Measurements from ENCODE around the gene FXYD6. TPM values are rescaled to one million over a fixed set of nuclear protein-coding genes. Genes with fewer than 3 reads are reported as not detected.

FXYD6 gene
- total and polyA plus RNA-seq, 2 donors: 24.1 to 25.7 TPM

DNA sequence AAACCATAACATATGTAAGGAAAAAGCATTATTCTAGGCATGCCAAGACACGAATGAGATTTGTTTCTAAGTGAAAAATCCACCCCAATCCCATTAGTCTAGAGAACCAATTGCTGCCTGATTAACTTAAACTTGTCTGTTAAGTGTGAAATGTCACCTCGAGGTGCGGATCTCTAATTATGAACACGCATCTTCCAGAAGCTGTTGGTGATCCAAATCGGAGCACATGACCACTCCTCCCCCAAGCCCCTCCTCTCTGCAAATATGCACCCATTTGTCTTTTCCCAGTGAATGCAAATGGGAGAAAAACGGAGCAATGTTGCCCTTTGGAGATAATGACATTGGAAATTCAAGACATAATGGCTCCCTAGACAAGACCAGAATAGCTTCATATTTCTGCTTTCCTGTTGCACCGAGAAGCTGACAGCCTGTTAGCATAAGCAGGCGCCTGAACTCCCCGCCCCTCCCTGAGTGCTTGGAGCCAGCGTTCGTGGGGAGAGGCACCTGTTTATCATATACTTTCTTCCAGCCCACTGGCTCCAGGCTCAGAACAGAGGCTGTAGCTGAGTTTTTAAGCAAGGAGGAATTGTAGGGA, 6.0 kb upstream of the FXYD6 start:
- H3K9me3 ChIP-seq (ENCODE audit: control insufficient read depth in 2 of 2, insufficient read depth in 1 of 2, low read length in 1 of 2): no peaks in the 10 kb centered on the region
- H3K36me3 ChIP-seq (ENCODE audit: control insufficient read depth in 2 of 2, insufficient read depth in 2 of 2, low read length in 1 of 2): no peaks in the 10 kb centered on the region
- peaks cover 0 to 7% of the 10 kb centered on the region in 2 donors for H3K4me1 ChIP-seq (ENCODE audit: control insufficient read depth in 2 of 2, insufficient read depth in 2 of 2, low read length in 2 of 2)
- no peak overlapping the region for H3K27ac ChIP-seq (ENCODE audit: low read depth in 1 of 2, low read length in 1 of 2)
- H3K4me3 ChIP-seq (ENCODE audit: low read length in 2 of 2): no peak overlapping the region
- DNase-seq (ENCODE audit: low read depth in 6 of 9, low spot score in 9 of 9): peak in 1 of 9 donors; percentile 36
- peaks cover 5 to 41% of the 10 kb centered on the region in 2 donors for H3K27me3 ChIP-seq (ENCODE audit: control insufficient read depth in 2 of 2, insufficient read depth in 1 of 2, low read length in 1 of 2)
- 59% methylated on average over 11 of the region's 11 CpGs for WGBS

DNA sequence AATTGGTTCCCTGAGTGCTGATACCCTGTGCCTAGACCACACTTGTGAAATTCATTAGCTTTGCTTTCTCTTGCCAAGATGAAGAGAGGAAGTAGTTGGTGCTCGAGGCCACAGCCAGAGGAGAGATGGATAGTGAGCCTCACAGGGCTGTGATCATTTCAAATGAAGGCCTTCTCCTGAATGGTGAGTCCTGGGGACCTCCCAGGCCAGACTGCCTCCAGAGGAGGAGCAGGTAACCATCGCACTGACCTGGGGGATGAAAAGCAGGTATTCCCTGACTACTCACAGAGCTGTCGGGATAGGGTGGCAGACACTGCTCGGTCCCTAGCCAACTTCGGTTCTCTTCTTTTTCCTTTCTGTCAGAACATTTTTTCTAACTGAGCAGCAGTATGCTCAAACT, 4.8 kb upstream of the FXYD6 start:
- Histone ChIP-seq H3K27me3 (ENCODE audit: control insufficient read depth in 2 of 2, insufficient read depth in 1 of 2, low read length in 1 of 2) (peaks cover 9 to 53% of the 10 kb centered on the region in 2 donors), H3K4me1 (ENCODE audit: control insufficient read depth in 2 of 2, insufficient read depth in 2 of 2, low read length in 2 of 2) (peaks cover under 1 to 12% of the 10 kb centered on the region in 2 donors), H3K4me3 (ENCODE audit: low read length in 2 of 2) (no peak overlapping the region), H3K36me3 (ENCODE audit: control insufficient read depth in 2 of 2, insufficient read depth in 2 of 2, low read length in 1 of 2) (no peaks in the 10 kb centered on the region), H3K9me3 (ENCODE audit: control insufficient read depth in 2 of 2, insufficient read depth in 1 of 2, low read length in 1 of 2) (peaks cover 0 to 1% of the 10 kb centered on the region in 2 donors), H3K27ac (ENCODE audit: low read depth in 1 of 2, low read length in 1 of 2) (no peak overlapping the region)
- DNase-seq (ENCODE audit: low read depth in 6 of 9, low spot score in 9 of 9): no peak
- 89% methylated on average over 5 of the region's 5 CpGs for WGBS

DNA sequence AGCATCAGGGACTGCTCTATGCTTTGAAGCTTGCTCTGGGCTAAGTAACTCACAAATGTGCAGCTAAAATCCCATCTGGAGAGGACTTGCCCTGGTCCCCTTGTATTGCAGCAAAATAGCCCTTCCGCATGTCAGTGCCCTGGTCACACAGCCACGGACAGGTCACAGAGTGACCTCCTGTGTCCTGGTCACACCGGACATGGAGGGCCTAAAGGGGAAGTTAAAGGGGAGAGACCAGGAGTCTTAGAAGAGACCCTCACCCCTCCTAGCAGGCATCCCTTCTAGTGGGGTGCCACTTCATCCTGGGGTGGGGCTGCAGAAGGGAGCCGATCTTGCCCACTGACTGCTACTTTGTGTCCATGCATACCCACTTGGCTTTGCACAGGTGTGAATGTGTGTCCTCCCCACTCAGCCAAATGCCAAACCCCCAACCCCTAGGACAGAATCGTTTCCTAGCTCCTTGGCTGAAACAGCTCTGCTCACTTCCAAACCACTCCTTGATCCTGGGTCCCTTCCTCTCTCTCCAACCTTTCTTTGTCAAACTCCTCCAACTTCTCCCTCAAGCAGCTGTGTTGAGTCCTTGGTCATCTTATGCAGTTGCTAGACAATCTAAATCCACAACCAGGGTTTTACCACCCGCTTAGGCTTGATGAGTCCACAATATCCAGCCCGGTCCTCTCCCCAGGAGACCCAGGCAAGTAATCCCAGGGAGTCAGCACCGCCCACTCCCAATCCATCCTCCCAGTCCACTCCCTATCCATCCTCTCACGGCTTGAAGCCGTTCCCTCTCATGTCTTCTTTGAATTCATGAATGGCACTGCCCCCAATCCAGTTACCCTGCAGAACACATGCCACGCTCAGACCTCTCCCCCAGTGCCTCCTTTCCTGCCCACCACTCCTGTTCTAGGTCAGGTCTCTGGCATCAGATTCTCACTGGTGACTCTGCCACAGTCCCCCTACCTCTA, 3.3 kb upstream of the FXYD6 start:
- Histone ChIP-seq H3K27me3 (ENCODE audit: control insufficient read depth in 2 of 2, insufficient read depth in 1 of 2, low read length in 1 of 2) (peaks cover 9 to 67% of the 10 kb centered on the region in 2 donors), H3K27ac (ENCODE audit: low read depth in 1 of 2, low read length in 1 of 2) (no peak overlapping the region), H3K4me3 (ENCODE audit: low read length in 2 of 2) (no peak overlapping the region), H3K4me1 (ENCODE audit: control insufficient read depth in 2 of 2, insufficient read depth in 2 of 2, low read length in 2 of 2) (peaks cover 12 to 26% of the 10 kb centered on the region in 2 donors), H3K36me3 (ENCODE audit: control insufficient read depth in 2 of 2, insufficient read depth in 2 of 2, low read length in 1 of 2) (no peaks in the 10 kb centered on the region), H3K9me3 (ENCODE audit: control insufficient read depth in 2 of 2, insufficient read depth in 1 of 2, low read length in 1 of 2) (peaks cover 0 to 1% of the 10 kb centered on the region in 2 donors)
- WGBS: 96% methylated on average over 11 of the region's 11 CpGs
- no peak for DNase-seq (ENCODE audit: low read depth in 6 of 9, low spot score in 9 of 9)

DNA sequence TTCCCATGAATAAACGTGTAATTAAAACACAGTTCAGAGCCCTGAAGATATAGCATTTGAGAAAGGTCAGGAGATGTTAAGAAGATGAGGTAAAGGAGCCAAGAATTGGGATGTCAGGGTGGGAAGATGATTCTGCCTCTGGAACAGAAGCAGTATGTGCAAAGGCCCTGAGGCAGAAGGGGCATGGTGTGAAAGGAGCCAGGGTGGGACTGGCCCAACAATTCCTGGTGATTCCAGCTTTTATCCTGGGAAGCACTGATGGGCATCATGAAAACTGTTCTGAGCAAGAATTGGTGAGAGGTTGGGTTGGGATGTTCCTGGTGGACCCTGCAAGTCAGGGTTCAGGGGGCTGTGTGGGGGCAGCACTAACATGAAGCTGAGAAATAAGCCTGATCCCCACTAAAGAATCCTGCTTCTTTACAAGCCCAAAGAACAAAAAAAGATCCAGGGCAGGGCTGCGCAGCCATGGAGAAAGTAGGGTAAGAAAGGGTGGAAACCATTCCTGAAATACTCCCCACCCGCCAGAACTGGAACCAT, 2.5 kb upstream of the FXYD6 start:
- H3K9me3 ChIP-seq (ENCODE audit: control insufficient read depth in 2 of 2, insufficient read depth in 1 of 2, low read length in 1 of 2): peaks cover 0 to 1% of the 10 kb centered on the region in 2 donors
- no peak overlapping the region for H3K4me3 ChIP-seq (ENCODE audit: low read length in 2 of 2)
- H3K27ac ChIP-seq (ENCODE audit: low read depth in 1 of 2, low read length in 1 of 2): no peak overlapping the region
- WGBS: 97% methylated on average over 3 of the region's 3 CpGs
- peaks cover 12 to 34% of the 10 kb centered on the region in 2 donors for H3K4me1 ChIP-seq (ENCODE audit: control insufficient read depth in 2 of 2, insufficient read depth in 2 of 2, low read length in 2 of 2)
- H3K36me3 ChIP-seq (ENCODE audit: control insufficient read depth in 2 of 2, insufficient read depth in 2 of 2, low read length in 1 of 2): no peaks in the 10 kb centered on the region
- H3K27me3 ChIP-seq (ENCODE audit: control insufficient read depth in 2 of 2, insufficient read depth in 1 of 2, low read length in 1 of 2): peaks cover 9 to 75% of the 10 kb centered on the region in 2 donors
- DNase-seq (ENCODE audit: low read depth in 6 of 9, low spot score in 9 of 9): no peak

DNA sequence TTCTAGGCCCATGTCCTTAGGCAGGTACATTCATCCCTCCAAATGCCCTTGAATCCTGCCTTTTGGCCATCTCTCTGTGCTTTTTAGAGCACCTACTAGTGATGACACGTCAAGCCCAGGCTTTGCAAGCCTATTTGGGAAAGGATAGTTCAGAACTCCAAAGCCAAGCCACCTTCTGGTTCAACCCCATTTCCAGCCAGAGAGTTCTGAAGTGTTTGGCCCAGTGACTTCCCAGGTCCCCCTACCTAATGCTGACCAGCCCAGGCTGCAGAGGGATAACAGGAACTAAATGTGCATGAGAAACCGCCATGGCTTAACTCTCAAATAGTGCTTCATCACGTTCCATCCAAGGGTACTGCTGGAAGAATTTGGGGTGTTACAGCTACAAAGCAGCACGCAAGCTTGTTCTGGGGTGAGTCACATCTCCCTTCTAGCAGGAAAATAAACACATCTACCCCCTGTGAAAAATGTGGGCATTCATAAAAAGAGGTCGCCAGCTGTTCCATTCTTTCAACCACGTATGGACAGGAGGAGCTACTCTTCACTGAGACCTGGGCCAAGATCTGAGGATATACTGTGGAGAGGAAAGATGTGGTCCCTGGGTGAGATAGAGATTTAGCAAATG, 2.0 kb upstream of the FXYD6 start:
- Histone ChIP-seq H3K9me3 (ENCODE audit: control insufficient read depth in 2 of 2, insufficient read depth in 1 of 2, low read length in 1 of 2) (peaks cover 0 to 1% of the 10 kb centered on the region in 2 donors), H3K27me3 (ENCODE audit: control insufficient read depth in 2 of 2, insufficient read depth in 1 of 2, low read length in 1 of 2) (peaks cover 9 to 81% of the 10 kb centered on the region in 2 donors), H3K4me3 (ENCODE audit: low read length in 2 of 2) (no peak overlapping the region), H3K27ac (ENCODE audit: low read depth in 1 of 2, low read length in 1 of 2) (no peak overlapping the region), H3K4me1 (ENCODE audit: control insufficient read depth in 2 of 2, insufficient read depth in 2 of 2, low read length in 2 of 2) (peaks cover 12 to 39% of the 10 kb centered on the region in 2 donors), H3K36me3 (ENCODE audit: control insufficient read depth in 2 of 2, insufficient read depth in 2 of 2, low read length in 1 of 2) (no peaks in the 10 kb centered on the region)
- WGBS: 96% methylated on average over 6 of the region's 6 CpGs
- no peak for DNase-seq (ENCODE audit: low read depth in 6 of 9, low spot score in 9 of 9)

DNA sequence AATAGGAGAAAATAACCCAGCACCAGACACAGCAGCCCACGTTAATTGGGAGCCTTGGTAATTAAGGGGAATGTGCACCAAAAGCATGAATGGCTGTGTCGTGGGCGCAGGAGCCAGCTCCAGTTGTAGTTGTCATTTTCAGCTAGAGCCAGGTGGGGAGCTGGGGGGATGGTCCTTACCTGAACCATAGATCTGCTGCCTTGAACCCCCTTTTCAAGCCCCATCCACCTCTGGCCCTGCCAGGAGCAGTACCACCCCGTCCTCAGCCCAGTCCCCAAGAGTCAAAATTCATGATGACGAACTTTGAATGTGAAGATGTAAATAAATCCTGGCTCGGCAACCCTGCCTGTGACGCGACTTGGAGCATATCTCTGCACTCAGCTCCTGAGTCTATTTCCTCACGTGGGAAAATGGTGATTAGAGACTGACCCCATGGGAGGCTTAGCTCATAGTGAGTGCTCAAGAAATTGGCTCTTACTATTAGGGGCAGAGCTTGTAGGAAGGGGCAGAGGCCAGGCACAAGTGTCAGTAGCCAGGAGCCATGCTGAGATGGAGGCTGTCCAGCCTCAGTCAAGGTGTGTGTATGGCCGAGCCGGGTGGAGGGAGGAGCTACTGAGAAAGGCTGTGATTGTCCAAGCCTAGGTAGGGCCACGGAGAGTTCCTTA, 794 bp upstream of the FXYD6 start:
- 79% methylated on average over 12 of the region's 12 CpGs for WGBS
- Histone ChIP-seq H3K36me3 (ENCODE audit: control insufficient read depth in 2 of 2, insufficient read depth in 2 of 2, low read length in 1 of 2) (no peaks in the 10 kb centered on the region), H3K27me3 (ENCODE audit: control insufficient read depth in 2 of 2, insufficient read depth in 1 of 2, low read length in 1 of 2) (peaks cover 9 to 84% of the 10 kb centered on the region in 2 donors), H3K27ac (ENCODE audit: low read depth in 1 of 2, low read length in 1 of 2) (no peak overlapping the region), H3K9me3 (ENCODE audit: control insufficient read depth in 2 of 2, insufficient read depth in 1 of 2, low read length in 1 of 2) (peaks cover 1 to 5% of the 10 kb centered on the region in 2 donors), H3K4me3 (ENCODE audit: low read length in 2 of 2) (peak overlapping the region; percentile 17 to 36), H3K4me1 (ENCODE audit: control insufficient read depth in 2 of 2, insufficient read depth in 2 of 2, low read length in 2 of 2) (peaks cover 12 to 43% of the 10 kb centered on the region in 2 donors)
- DNase-seq (ENCODE audit: low read depth in 6 of 9, low spot score in 9 of 9): no peak

DNA sequence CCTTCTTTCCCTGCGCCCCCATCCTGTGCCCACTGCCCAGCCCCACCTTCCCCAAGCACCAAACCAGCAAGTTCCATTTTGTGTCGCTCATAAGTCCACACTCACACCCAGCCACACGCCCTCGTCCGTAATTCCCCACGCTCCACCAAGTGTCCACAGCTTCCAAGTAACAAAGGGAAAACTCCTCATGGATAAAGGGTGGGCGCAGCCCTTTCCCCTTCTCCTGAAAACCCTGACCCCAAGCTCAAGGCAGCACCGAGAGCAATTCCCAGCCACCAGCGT, 458 bp downstream of the FXYD6 start:
- Histone ChIP-seq H3K4me1 (ENCODE audit: control insufficient read depth in 2 of 2, insufficient read depth in 2 of 2, low read length in 2 of 2) (peaks cover 12 to 42% of the 10 kb centered on the region in 2 donors), H3K27me3 (ENCODE audit: control insufficient read depth in 2 of 2, insufficient read depth in 1 of 2, low read length in 1 of 2) (peaks cover 9 to 81% of the 10 kb centered on the region in 2 donors), H3K9me3 (ENCODE audit: control insufficient read depth in 2 of 2, insufficient read depth in 1 of 2, low read length in 1 of 2) (peaks cover 1 to 5% of the 10 kb centered on the region in 2 donors), H3K27ac (ENCODE audit: low read depth in 1 of 2, low read length in 1 of 2) (no peak overlapping the region), H3K4me3 (ENCODE audit: low read length in 2 of 2) (peak overlapping the region; percentile 36 to 38), H3K36me3 (ENCODE audit: control insufficient read depth in 2 of 2, insufficient read depth in 2 of 2, low read length in 1 of 2) (no peaks in the 10 kb centered on the region)
- no peak for DNase-seq (ENCODE audit: low read depth in 6 of 9, low spot score in 9 of 9)
- WGBS: 3% methylated on average over 9 of the region's 9 CpGs

DNA sequence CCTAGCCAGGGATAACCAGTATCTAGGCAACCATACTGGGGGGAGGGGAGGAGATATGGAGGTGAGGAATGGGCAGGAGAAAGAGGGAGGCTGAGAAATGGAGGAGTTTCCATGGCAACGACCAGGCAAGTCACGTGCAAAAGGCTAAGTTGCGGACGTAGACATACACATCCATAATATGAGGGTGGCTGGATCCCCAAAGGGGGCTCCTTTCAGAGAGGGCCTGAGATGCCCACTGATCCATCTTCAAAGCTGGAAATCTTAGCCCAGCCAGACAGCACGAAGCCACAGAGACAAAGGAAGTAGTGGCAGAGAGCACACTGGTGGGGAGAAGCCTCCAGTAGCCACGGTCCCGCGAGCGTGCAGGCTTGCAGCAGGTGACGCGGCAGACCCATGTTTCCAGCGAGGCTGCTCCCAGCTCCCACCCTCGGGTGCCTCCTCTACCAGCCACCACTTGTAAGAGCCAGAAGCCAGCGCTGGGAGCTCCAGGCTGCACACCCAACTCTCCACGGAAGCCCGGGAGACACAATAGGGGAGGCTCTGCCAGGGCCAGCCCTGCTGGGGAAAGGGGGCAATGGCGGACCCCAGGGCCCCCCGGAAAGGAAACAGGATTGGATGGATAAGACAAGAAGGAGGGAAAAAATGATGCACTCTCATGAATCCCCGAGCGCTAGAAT, 938 bp downstream of the FXYD6 start:
- H3K27ac ChIP-seq (ENCODE audit: low read depth in 1 of 2, low read length in 1 of 2): no peak overlapping the region
- peak in 1 of 9 donors; percentile 39 for DNase-seq (ENCODE audit: low read depth in 6 of 9, low spot score in 9 of 9)
- H3K36me3 ChIP-seq (ENCODE audit: control insufficient read depth in 2 of 2, insufficient read depth in 2 of 2, low read length in 1 of 2): no peaks in the 10 kb centered on the region
- H3K4me1 ChIP-seq (ENCODE audit: control insufficient read depth in 2 of 2, insufficient read depth in 2 of 2, low read length in 2 of 2): peaks cover 12 to 42% of the 10 kb centered on the region in 2 donors
- 8% methylated on average over 20 of the region's 20 CpGs for WGBS
- peaks cover 9 to 80% of the 10 kb centered on the region in 2 donors for H3K27me3 ChIP-seq (ENCODE audit: control insufficient read depth in 2 of 2, insufficient read depth in 1 of 2, low read length in 1 of 2)
- peaks cover 1 to 5% of the 10 kb centered on the region in 2 donors for H3K9me3 ChIP-seq (ENCODE audit: control insufficient read depth in 2 of 2, insufficient read depth in 1 of 2, low read length in 1 of 2)
- peak overlapping the region; percentile 36 to 38 for H3K4me3 ChIP-seq (ENCODE audit: low read length in 2 of 2)

Data from thymus (tissue), 11 donors.